ENCODE data around the gene C2CD3. TPM values are rescaled to one million over a fixed set of nuclear protein-coding genes. Genes with fewer than 3 reads are reported as not detected.

C2CD3 gene
- total RNA-seq, 1 donor from 2014 or later = 13.8 TPM

DNA sequence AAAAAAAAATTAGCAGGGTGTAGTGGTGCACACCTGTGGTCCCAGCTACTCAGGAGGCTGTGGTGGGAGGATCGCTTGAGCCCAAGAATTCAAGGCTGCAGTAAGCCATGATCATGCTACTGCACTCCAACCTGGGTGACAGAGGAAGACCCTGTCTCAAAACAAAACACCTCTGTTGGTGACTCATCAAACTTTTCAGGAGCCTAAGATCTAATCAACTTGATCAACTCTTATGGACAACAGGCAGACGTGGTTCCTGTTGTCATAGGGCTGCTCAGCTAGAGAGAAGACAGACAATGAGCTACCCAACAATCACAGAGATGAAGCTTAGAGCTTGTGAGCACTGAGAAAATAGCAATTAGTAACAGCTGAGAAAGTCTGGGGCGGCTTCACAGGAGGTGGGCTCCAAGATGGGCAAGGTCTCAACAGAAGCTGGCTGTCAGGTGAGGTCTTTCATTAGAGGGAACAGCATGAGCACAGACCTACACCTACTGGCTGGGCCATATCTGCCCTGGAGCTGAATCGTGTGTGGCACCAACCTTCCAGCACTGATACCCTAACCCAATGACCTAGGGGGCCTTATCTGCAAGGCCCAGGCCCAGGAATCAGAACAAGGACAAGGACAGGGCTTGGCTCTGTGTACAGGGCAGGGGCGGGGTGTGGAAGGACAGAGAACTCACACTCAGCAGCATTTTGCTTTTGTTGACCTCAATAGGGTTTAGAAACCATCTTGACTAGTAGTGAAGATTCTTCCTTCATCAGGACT is 154.7 kb downstream of the C2CD3 start:
- Histone ChIP-seq H3K4me3 (no peak overlapping the region), H3K36me3 (peaks cover 24% of the 10 kb centered on the region), H3K4me1 (peaks cover 55% of the 10 kb centered on the region), H3K27me3 (ENCODE audit: low read depth) (no peaks in the 10 kb centered on the region), H3K9me3 (replicated peaks) (no peaks in the 10 kb centered on the region), H3K27ac (replicated peaks) (no peak overlapping the region)
- no peak for TF ChIP-seq CTCF (IDR thresholded peaks at IDR 0.05; ENCODE audit: borderline replicate concordance)
- DNase-seq = no peak
- intact Hi-C loops (cut with micrococcal nuclease) = no loop called here

- intact Hi-C loops (cut with micrococcal nuclease) = no loop called here
- DNase-seq = no peak
- H3K27me3 ChIP-seq (ENCODE audit: low read depth) = no peaks in the 10 kb centered on the region
- H3K27ac ChIP-seq (replicated peaks) = no peak overlapping the region
- H3K36me3 ChIP-seq = peaks cover 20% of the 10 kb centered on the region
- H3K4me1 ChIP-seq = peaks cover 55% of the 10 kb centered on the region
- H3K4me3 ChIP-seq = no peak overlapping the region
- no peaks in the 10 kb centered on the region for H3K9me3 ChIP-seq (replicated peaks)
- TF ChIP-seq CTCF (IDR thresholded peaks at IDR 0.05; ENCODE audit: borderline replicate concordance) = no peak
Measured at GRCh38 chr11:74014880-74015279, 155.9 kb downstream of the C2CD3 start.

DNA sequence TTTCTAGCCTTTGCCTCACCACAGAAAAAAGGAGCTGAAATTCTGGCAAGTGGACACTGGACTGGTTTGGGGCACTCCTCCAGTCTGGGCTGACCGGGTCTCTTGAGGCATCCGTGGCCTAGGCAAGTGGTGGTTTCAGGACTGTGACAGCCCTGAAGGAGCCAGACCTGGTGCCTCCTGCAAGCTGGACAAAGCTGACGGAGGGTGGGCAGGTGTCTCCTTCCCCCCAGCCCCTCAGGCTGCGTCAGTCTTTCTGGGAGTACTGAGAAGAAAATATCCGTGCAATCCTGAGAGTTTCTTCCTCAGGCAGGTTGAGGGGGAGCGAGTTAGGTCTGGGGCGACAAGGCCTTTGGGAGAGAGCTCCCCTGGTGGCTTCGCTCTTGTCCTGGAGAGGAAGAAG is 157.7 kb downstream of the C2CD3 start:
- Histone ChIP-seq H3K4me3 (no peak overlapping the region), H3K27ac (replicated peaks) (no peak overlapping the region), H3K36me3 (peaks cover 20% of the 10 kb centered on the region), H3K9me3 (replicated peaks) (no peaks in the 10 kb centered on the region), H3K4me1 (peaks cover 55% of the 10 kb centered on the region), H3K27me3 (ENCODE audit: low read depth) (no peaks in the 10 kb centered on the region)
- DNase-seq = no peak
- intact Hi-C loops (cut with micrococcal nuclease) = no loop called here
- TF ChIP-seq CTCF (IDR thresholded peaks at IDR 0.05; ENCODE audit: borderline replicate concordance) = no peak

- Histone ChIP-seq H3K4me3 (no peak overlapping the region), H3K27me3 (ENCODE audit: low read depth) (no peaks in the 10 kb centered on the region), H3K4me1 (peaks cover 53% of the 10 kb centered on the region), H3K27ac (replicated peaks) (no peak overlapping the region), H3K36me3 (peaks cover 20% of the 10 kb centered on the region), H3K9me3 (replicated peaks) (no peaks in the 10 kb centered on the region)
- intact Hi-C loops (cut with micrococcal nuclease) = no loop called here
- no peak for DNase-seq
- no peak for TF ChIP-seq CTCF (IDR thresholded peaks at IDR 0.05; ENCODE audit: borderline replicate concordance)
Measured at GRCh38 chr11:74012074-74012809, 158.6 kb downstream of the C2CD3 start.

DNA sequence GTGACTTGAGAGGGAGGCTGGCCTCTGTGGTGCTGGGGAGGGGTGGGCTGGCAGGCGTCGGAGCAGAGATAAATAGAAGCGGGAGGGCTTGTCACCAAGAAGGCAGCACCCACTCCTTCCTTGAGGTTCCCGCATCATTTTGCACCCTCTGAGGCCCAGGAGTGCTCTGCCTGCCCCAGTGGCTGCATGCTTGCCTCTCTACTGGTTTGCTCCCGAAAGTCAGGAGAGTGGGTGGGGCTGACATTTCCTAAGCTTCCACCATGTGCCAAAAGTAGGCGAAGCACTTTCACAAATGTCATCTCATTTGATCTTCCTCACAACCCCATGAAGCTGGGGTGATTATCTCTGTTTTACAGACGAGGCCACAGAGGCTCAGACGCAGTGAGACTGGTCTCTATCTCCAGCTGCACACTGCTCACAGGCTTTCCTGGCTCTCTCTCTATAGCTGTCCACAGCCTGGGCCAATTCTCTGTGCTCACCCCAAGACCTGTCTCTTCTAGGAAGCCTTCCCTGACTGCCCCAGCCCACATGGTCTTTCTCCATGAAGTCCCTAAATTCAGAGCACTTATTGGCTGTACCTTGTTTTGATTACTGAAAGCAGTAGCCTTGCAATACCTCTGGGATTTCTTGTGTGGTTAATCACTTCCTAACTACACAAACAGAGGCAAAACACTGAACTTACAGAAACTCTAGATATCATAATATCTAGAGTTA is 159.3 kb downstream of the C2CD3 start:
- H3K4me3 ChIP-seq = no peak overlapping the region
- H3K9me3 ChIP-seq (replicated peaks) = no peaks in the 10 kb centered on the region
- H3K27ac ChIP-seq (replicated peaks) = peak overlapping the region; percentile 36
- no peak for DNase-seq
- intact Hi-C loops (cut with micrococcal nuclease) = no loop called here
- peaks cover 18% of the 10 kb centered on the region for H3K36me3 ChIP-seq
- H3K27me3 ChIP-seq (ENCODE audit: low read depth) = no peaks in the 10 kb centered on the region
- peaks cover 50% of the 10 kb centered on the region for H3K4me1 ChIP-seq
- no peak for TF ChIP-seq CTCF (IDR thresholded peaks at IDR 0.05; ENCODE audit: borderline replicate concordance)
